Measurements from ENCODE around the gene PLB1.

- no peak for TF ChIP-seq CTCF (IDR thresholded peaks at IDR 0.05)
- TF ChIP-seq POLR2A (IDR thresholded peaks at IDR 0.05) = no peak
Measured at GRCh38 chr2:28525481-28525880, 29.6 kb downstream of the PLB1 start.

Data from esophagus squamous epithelium (tissue), 4 donors.